Measurements from ENCODE around the gene WDR45B. TPM values are rescaled to one million over a fixed set of nuclear protein-coding genes. Genes with fewer than 3 reads are reported as not detected.

The WDR45B gene
- total and polyA plus RNA-seq, 7 donors = 51.7 to 70.1 (median 66.8) TPM

GRCh38 chr17:82694647-82695046, 46.4 kb upstream of the WDR45B start:
- WGBS, 2 donors = 74 to 80% methylated on average over 2 of the region's 2 CpGs

DNA sequence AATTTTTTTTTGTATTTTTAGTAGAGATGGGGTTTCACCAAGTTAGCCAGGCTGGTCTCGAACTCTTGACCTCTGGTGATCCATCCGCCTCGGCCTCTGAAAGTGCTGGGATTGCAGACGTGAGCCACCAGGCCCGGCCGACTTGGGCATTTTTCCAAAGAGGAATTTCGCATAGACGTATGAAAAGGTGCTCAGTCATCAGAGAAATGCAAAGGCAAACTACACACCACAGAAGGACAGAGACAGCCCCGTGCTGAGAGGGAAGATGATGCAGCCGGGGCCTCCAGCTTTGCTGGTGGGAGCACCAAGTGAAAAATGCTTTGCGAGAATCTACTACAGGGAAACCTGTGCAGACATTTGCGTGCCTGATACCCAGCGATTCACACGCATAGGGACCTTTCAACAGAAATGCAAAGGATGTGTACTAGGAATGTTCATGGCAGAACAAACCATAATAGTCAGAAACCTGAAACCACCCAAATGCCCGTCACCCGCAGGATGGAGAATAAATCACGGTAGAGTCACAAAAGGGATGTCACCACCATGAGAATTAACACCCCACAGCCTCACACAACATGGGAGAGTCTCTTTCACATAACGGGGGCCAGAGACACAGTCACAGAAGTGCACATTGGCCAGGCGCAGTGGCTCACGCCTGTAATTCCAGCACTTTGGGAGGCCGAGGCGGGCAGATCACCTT, 45.1 kb upstream of the WDR45B start:
- intact Hi-C loops (cut with DNase I) = no loop called here
- H3K27me3 ChIP-seq = no peaks in the 10 kb centered on the region
- no peak for DNase-seq
- peaks cover 0 to 6% (median 0%) of the 10 kb centered on the region in 4 donors for H3K36me3 ChIP-seq
- TF ChIP-seq POLR2AphosphoS5 (IDR thresholded peaks at IDR 0.05) (no peak), EP300 (IDR thresholded peaks at IDR 0.05) (no peak), POLR2A (IDR thresholded peaks at IDR 0.05) (no peak)
- TF ChIP-seq, protein P1, sequence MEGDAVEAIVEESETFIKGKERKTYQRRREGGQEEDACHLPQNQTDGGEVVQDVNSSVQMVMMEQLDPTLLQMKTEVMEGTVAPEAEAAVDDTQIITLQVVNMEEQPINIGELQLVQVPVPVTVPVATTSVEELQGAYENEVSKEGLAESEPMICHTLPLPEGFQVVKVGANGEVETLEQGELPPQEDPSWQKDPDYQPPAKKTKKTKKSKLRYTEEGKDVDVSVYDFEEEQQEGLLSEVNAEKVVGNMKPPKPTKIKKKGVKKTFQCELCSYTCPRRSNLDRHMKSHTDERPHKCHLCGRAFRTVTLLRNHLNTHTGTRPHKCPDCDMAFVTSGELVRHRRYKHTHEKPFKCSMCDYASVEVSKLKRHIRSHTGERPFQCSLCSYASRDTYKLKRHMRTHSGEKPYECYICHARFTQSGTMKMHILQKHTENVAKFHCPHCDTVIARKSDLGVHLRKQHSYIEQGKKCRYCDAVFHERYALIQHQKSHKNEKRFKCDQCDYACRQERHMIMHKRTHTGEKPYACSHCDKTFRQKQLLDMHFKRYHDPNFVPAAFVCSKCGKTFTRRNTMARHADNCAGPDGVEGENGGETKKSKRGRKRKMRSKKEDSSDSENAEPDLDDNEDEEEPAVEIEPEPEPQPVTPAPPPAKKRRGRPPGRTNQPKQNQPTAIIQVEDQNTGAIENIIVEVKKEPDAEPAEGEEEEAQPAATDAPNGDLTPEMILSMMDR (IDR thresholded peaks at IDR 0.05) = no peak
- no peak overlapping the region for H3K27ac ChIP-seq
- 94 to 96% methylated on average over 22 of the region's 22 CpGs for WGBS, 2 donors
- H3K4me3 ChIP-seq = no peak overlapping the region
- peaks cover 0 to 2% (median 0%) of the 10 kb centered on the region in 4 donors for H3K9me3 ChIP-seq
- H3K4me1 ChIP-seq = peaks cover 0 to 14% (median 13%) of the 10 kb centered on the region in 4 donors

More at GRCh38 chr17:82694647-82695046, 46.4 kb upstream of the WDR45B start:
- Histone ChIP-seq H3K27ac (no peak overlapping the region), H3K36me3 (peaks cover 0 to 6% (median 0%) of the 10 kb centered on the region in 4 donors), H3K4me1 (peaks cover 0 to 22% (median 17%) of the 10 kb centered on the region in 4 donors), H3K4me3 (no peak overlapping the region), H3K9me3 (peaks cover 0 to 2% (median 0%) of the 10 kb centered on the region in 4 donors), H3K27me3 (no peaks in the 10 kb centered on the region)
- intact Hi-C loops (cut with DNase I) = no loop called here
- no peak for DNase-seq
- no peak for TF ChIP-seq POLR2AphosphoS5 (IDR thresholded peaks at IDR 0.05)

GRCh38 chr17:82692268-82692667, 44.0 kb upstream of the WDR45B start:
- intact Hi-C loops (cut with DNase I) = no loop called here
- no peaks in the 10 kb centered on the region for H3K27me3 ChIP-seq
- WGBS, 2 donors = 84 to 85% methylated on average over 16 of the region's 16 CpGs
- H3K36me3 ChIP-seq = peaks cover 0 to 6% (median 0%) of the 10 kb centered on the region in 4 donors
- peaks cover 0 to 2% (median 0%) of the 10 kb centered on the region in 4 donors for H3K9me3 ChIP-seq
- no peak overlapping the region for H3K27ac ChIP-seq
- no peak for TF ChIP-seq POLR2AphosphoS5 (IDR thresholded peaks at IDR 0.05)
- TF ChIP-seq, protein P1 (IDR thresholded peaks at IDR 0.05) = no peak
- TF ChIP-seq POLR2A (IDR thresholded peaks at IDR 0.05) = no peak
- TF ChIP-seq EP300 (IDR thresholded peaks at IDR 0.05) = no peak
- DNase-seq = no peak
- no peak overlapping the region for H3K4me3 ChIP-seq
- H3K4me1 ChIP-seq = peaks cover 0 to 7% (median 7%) of the 10 kb centered on the region in 4 donors

DNA sequence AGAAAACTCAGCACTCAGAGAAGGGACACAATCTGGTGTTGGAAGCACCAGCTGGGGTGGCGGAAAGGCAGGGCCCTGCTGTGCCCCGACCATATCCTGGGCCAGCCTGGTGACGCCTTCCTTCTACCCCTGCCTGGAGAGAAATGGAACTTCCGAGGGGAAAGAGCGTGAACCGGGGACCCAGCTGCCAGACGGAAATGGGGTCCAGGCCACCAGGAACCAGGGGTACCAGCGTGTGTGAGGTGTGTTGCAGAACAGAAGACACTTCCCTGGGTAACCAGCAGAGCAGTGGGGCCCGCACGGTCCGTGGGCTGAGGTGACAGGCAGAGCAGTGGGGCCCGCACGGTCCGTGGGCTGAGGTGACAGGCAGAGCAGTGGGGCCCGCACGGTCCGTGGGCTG, 43.5 kb upstream of the WDR45B start:
- no peaks in the 10 kb centered on the region for H3K27me3 ChIP-seq
- peaks cover 0 to 1% (median 1%) of the 10 kb centered on the region in 4 donors for H3K4me1 ChIP-seq
- peaks cover 0 to 6% (median 0%) of the 10 kb centered on the region in 4 donors for H3K36me3 ChIP-seq
- intact Hi-C loops (cut with DNase I) = no loop called here
- 87 to 91% methylated on average over 14 of the region's 17 CpGs for WGBS, 2 donors
- H3K27ac ChIP-seq = no peak overlapping the region
- H3K4me3 ChIP-seq = no peak overlapping the region
- DNase-seq = no peak
- TF ChIP-seq POLR2A (IDR thresholded peaks at IDR 0.05) = no peak
- no peak for TF ChIP-seq POLR2AphosphoS5 (IDR thresholded peaks at IDR 0.05)
- TF ChIP-seq, protein P1 (IDR thresholded peaks at IDR 0.05) = no peak
- TF ChIP-seq EP300 (IDR thresholded peaks at IDR 0.05) = no peak
- H3K9me3 ChIP-seq = peaks cover 0 to 2% (median 0%) of the 10 kb centered on the region in 4 donors

DNA sequence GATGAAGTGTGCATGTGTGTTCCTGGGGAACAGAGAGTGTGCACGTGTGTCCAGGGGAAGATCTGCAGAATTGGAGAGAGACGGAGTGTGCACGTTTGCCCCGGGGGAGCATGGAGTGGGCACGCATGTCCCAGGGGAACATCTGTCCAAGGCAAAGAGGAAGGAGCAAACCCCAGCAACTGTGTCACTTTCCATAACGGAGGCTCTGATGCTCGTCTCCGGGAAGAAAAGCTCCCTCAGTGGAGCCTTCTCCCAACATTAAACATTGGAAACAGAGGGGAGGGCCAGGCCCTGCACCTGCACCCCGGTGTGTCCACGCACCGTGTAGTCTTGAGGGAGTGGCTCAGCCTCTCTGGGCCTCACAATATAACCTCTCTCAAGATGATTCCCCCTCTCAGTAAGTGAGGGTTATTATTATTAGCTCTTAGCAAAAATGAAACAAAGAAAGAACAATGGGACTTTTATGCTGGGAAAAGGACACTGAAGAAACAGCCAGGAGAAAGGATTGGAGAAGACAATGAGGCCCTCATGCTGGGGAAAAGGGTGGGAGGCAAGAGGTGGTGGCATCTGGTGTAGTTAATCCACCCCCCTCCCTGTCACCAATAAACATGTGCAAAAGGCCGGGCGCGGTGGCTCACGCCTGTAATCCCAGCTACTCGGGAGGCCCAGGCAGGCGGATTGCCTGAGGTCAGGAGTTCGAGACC, 42.7 kb upstream of the WDR45B start:
- Histone ChIP-seq H3K27me3 (no peaks in the 10 kb centered on the region), H3K27ac (no peak overlapping the region), H3K9me3 (peaks cover 0 to 2% (median 0%) of the 10 kb centered on the region in 4 donors), H3K4me1 (no peaks in the 10 kb centered on the region), H3K4me3 (no peak overlapping the region), H3K36me3 (peaks cover 0 to 6% (median 0%) of the 10 kb centered on the region in 4 donors)
- intact Hi-C loops (cut with DNase I) = no loop called here
- DNase-seq = no peak
- WGBS, 2 donors = 40 to 79% methylated on average over 18 of the region's 18 CpGs
- TF ChIP-seq, protein P1 (IDR thresholded peaks at IDR 0.05) = no peak
- TF ChIP-seq POLR2A (IDR thresholded peaks at IDR 0.05) = no peak

Data from sigmoid colon (tissue), 7 donors.